ENCODE results near the gene CHMP1B.

Gene CHMP1B

DNA sequence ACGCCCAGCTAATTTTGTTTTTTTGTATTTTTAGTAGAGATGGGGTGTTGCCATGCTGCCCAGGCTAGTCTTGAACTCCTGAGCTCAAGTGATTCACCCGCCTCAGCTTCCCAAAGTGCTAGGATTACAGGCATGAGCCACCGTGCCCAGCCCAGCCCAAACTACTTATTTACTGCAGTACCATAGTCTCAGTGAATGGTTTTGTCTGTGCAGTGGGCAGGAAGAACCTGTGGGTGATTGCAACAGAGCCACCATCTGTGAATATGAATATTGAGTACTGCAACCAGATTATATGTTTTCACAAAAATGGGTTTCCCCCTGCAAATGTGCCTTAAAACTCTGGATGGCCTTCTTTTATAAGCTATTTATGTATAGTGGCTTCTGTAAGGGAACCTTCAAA is 47.9 kb downstream of the CHMP1B start:
- Mint-ChIP-seq H3K9me3 (no peaks in the 10 kb centered on the region), H3K27ac (no peak overlapping the region), H3K27me3 (no peaks in the 10 kb centered on the region), H3K4me3 (no peak overlapping the region), H3K36me3 (peaks cover 7% of the 10 kb centered on the region), H3K4me1 (peaks cover 4% of the 10 kb centered on the region)

DNA sequence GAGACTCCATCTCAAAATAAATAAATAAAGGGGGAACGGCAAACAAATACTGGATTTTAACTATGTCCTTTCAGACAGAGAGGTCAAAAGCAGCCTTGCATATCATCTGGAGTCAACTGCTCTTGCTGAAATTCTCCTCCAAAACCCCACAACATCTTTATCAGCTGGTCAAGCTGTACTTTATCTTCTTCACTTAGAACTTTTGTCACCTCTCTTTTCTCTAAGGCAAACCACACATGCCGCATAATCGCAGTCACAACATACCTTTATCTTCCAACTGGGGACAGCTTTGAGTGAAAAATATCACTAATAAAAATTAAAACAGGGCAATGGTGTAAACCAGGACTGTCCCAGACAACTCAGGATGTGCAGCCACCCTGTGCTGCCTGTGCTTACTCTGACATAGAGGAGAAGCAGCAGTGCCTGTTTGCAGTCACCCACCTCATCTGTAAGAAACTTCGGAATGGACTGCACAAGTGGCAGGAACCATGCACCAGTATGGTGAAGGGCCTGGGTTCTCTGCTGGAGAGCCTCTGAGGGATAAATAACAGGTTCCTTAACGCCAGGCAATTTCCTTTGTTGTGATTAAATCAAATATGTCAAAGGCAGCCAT is 50.7 kb downstream of the CHMP1B start:
- Mint-ChIP-seq H3K36me3 (peaks cover 7% of the 10 kb centered on the region), H3K27me3 (no peaks in the 10 kb centered on the region), H3K4me1 (peaks cover 16% of the 10 kb centered on the region), H3K9me3 (no peaks in the 10 kb centered on the region), H3K27ac (no peak overlapping the region), H3K4me3 (no peak overlapping the region)

DNA sequence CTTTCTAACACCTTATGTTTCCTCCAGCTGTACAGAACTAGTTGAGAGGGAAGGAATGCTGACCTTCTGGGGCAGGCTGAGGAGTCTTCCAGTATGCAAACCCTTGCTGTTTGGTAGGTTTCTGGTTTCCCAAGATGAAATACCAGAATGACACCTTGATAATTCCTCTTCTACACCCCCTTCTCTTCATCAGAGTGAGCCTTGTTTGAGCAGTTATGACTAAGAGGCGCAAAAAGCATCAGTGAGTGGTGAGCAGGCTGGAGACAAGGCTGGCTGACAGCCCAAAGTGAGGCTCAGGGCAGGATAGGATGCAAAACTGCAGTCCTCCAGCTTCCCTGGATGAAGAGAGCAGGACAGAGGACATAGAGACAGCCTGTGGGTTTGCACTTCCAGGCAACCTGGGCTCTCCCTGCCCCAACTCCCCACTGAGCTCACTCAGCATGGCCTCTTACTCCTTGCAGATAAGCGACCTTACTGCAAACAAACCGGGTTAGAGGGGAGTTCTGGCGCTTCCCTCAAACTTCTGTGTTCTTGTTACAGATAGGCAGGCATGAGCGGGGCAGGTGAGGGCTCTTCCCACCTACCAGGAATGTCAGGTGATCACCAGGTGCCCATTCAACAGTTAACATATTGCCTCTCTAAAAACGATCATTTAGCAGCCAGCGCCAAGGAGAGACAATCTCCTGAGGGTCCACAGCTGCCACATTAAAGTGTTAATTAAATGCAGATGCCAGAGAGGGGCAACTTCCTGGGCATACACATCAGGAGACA is 51.5 kb downstream of the CHMP1B start:
- Mint-ChIP-seq H3K27me3 (no peaks in the 10 kb centered on the region), H3K4me3 (no peak overlapping the region), H3K9me3 (no peaks in the 10 kb centered on the region), H3K36me3 (peaks cover 4% of the 10 kb centered on the region), H3K4me1 (peaks cover 23% of the 10 kb centered on the region), H3K27ac (no peak overlapping the region)

Measured in activated naive CD4-positive, alpha-beta T cell treated with anti-CD3 and anti-CD28 coated beads, Interleukin-2, amount 50 U/mL, for 24 hours (primary cell).